GM12864 (cell line): Measurements from ENCODE around the gene ZNF174.

Experiments used
- DNase-seq: peaks from one replicate; pipeline ENCODE4 v3.0.0-alpha.2; 2011; ENCODE audit warnings: low read depth
- H3K4me3 ChIP-seq: 2 replicates; pipeline ENCODE4 v1.5.1; 2011; ENCODE audit warnings: mild to moderate bottlenecking, low read depth, low read length, control low read depth
- CTCF ChIP-seq: IDR thresholded peaks from 2 replicates; pipeline ENCODE4 v1.5.1; 2011; ENCODE audit warnings: low read depth, mild to moderate bottlenecking, moderate library complexity, low read length, control low read depth, inconsistent platforms; ENCODE audit errors: missing control alignments

Gene ZNF174

GRCh38 chr16:3389663-3390338 lies 11.2 kb upstream of the ZNF174 start:
- no peak overlapping the region for H3K4me3 ChIP-seq
- DNase-seq = no peak
- no peak for TF ChIP-seq CTCF

- no peak for DNase-seq
- H3K4me3 ChIP-seq = peak overlapping the region; percentile 83
- TF ChIP-seq CTCF = no peak
Measured at GRCh38 chr16:3400446-3400778, 603 bp upstream of the ZNF174 start.

GRCh38 chr16:3401719-3402397 lies 843 bp downstream of the ZNF174 start:
- no peak for DNase-seq
- peak overlapping the region; percentile 83 for H3K4me3 ChIP-seq
- TF ChIP-seq CTCF = no peak

- no peak for TF ChIP-seq CTCF
- no peak for DNase-seq
- no peak overlapping the region for H3K4me3 ChIP-seq
Measured at GRCh38 chr16:3408561-3409197, 7.7 kb downstream of the ZNF174 start.

GRCh38 chr16:3413730-3414379 lies 12.8 kb downstream of the ZNF174 start:
- no peak for DNase-seq
- no peak overlapping the region for H3K4me3 ChIP-seq
- no peak for TF ChIP-seq CTCF

- TF ChIP-seq CTCF = no peak
- DNase-seq = peak; percentile 27
- H3K4me3 ChIP-seq = no peak overlapping the region
Measured at GRCh38 chr16:3431779-3432219, 30.8 kb downstream of the ZNF174 start.
